GM12872 (cell line): ENCODE results near the gene SLC22A31.

Experiments used
- TF ChIP-seq, protein P1 (sequence below): IDR thresholded peaks from 3 replicates; pipeline ENCODE4 v1.5.1; 2011; ENCODE audit warnings: low read depth, mild to moderate bottlenecking, low read length, moderate library complexity; ENCODE audit not compliant: insufficient read depth

SLC22A31 gene

DNA sequence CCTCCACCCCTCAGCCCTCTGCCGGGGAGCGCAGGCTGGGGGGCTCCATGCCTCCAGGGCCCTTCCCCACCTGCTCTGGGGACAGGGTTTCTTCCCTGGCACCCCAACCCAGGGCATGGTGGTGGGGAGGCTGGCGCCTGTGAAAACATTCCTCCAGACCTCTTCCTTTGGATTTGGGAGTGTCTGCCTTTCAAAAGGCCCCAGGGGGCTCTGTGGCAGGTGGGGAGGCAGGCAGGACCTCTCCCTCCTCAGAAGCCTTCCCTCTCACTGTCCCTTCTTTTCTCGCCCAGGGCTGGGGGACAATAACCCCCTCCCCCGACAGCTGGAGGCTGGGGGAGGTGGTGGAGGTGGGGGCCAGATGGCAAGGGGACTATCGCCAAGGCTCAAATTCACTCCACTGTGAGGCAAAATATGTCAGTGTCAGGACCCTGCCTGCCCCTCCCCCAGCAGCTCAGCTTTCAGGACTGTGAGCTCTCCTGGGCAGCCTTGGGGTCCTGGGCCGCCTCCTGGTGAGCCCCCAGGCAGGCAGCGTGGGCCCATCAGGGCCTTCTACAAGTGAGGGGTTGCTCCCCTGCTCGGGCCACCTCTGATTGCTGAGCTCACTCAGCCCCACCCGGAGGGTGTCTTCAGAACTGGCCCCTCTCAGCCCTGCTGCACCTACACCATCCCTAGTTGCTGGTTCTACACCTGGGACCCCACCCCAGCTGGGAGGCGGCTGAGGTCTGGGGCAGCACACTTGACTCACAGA, 27.0 kb downstream of the SLC22A31 start:
- TF ChIP-seq, protein P1, sequence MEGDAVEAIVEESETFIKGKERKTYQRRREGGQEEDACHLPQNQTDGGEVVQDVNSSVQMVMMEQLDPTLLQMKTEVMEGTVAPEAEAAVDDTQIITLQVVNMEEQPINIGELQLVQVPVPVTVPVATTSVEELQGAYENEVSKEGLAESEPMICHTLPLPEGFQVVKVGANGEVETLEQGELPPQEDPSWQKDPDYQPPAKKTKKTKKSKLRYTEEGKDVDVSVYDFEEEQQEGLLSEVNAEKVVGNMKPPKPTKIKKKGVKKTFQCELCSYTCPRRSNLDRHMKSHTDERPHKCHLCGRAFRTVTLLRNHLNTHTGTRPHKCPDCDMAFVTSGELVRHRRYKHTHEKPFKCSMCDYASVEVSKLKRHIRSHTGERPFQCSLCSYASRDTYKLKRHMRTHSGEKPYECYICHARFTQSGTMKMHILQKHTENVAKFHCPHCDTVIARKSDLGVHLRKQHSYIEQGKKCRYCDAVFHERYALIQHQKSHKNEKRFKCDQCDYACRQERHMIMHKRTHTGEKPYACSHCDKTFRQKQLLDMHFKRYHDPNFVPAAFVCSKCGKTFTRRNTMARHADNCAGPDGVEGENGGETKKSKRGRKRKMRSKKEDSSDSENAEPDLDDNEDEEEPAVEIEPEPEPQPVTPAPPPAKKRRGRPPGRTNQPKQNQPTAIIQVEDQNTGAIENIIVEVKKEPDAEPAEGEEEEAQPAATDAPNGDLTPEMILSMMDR = no peak

DNA sequence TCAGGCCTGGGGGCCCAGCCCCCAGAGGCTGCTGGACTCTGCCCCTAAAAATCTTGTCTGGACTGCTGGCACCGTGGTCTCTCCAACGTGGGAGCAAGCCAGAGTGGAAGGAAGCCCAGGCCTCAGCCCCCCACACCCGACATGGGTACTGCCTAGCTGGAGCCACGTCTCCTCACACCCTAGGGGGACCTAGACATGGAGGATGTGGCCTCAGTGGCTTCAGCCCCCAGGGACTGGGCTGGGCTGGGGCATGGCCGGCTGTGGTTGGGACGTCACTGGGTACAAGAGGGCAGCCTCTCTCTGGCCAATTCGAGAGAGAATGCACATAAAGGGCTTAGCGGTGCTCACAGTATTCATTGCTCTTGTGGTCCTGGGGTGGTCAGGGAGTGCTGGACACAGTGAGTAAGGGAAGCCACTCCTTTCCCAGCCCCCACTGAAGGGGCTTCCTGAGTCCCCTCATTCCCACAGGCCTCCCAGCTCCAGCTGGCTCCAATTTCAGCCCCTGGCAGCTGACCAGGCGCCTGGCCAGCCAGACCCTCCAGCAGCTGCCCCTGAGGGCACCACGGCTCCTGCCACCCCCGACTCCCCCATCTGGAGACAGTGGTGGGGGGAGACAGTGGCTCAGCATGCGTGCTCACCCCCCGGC, 27.7 kb downstream of the SLC22A31 start:
- TF ChIP-seq, protein P1 = no peak

DNA sequence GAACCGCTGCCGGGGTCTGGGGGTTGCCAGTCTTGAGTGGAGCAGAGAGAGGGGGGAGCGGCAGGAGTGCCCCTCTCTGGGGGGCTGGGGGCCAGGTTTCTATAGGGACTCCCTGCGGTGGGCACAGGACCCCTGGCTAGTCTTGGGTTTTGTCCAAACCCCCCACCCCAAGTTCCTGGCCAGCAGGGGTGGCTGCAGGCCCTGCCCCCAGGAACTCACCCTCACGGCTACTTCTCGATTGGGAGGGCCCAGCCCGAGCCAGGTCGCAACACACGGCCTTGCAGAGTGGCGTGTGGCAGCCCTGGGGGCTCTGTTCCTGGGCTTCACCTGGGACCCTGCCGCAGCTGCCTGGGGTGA, 28.2 kb downstream of the SLC22A31 start:
- TF ChIP-seq, protein P1 = no peak

DNA sequence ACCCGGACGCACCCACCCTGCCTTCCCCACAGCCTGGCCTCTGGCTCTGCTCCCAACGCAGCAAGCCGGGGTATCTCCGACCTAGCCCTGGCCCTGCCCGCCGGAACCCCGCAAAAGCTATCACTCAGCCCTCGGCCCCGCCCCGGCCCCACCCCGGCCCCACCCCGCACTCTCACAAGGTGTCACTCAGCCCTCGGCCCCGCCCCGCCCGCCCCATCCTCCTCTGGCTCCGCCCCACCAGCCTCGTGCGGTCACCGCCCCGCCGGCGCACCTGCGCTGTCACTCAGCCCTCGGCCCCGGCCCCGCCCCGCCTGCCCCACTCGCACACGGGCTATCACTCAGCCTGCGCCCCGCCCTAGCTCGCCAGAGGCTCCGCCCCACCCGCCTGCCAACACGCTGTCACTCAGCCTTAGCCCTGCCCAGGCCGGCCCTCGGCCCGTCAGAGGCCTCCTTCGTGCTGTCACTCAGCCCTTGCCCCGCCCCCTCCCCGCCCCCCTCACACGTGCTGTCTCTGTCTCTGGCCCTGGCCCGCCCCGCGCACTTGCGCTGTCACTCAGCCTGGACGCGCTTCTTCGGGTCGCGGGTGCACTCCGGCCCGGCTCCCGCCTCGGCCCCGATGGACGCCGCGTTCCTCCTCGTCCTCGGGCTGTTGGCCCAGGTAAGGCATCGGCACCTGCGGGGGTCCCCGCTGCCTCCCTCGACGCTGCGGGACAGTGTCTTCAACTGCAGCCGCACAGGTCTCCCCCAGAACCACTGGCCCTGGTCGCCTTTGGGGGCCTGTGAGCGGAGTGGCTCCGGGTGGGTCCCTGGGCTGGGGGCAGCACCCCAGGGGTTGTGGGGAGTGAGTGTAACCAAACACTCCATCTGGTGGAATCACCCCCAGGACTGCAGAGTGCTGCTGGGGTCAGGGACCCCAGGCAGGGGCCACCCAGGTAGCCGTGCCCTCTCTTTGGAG, 28.8 kb downstream of the SLC22A31 start, which contains the start of gene CDH15:
CDH15 (plus strand) TSS at position 533 of the 955 bp plus-strand sequence; CDS start at position 617, 84 bp downstream.
- TF ChIP-seq, protein P1 = no peak

DNA sequence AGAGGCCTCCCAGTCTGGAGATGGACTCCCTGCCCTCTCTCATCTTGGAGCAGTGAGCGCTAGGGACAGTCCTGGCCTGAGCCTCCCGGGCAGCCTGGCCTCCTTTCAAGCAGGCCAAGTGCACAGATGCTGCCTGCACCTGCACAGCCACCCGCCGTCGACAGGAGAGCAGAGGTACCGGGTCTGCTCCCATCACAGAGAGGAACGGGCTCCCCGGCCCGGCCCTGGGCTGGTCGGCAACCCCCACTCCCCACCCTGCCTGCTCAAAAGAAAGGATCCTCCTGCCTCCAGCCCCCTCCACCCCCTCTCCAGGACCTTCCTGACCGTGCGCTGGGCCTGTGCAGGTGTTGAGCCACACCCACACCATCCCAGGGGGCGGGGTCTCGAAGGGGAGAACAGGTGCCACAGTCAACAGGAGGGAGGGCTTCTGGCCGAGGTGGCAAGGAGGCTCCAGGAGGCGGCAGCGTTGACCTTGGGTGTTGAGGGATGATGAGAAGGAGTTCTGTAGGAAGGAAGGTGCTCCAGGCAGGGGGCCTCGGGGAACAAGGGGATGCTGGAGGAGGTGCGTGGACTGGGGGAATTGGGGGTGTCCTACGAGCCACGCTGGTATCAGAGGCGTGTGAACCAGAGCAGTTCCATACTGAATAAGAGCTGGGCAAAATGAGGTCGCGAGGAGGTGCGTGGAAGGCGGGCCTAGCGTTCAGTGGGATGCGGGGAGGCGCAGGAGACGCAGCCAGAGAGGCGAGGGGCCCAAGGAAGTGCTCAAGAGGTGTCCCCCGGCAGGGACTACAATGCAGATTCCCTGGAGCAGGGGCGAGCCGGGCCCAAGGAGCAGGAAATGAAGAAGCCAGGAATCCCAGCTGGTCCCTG, 29.8 kb downstream of the SLC22A31 start:
- TF ChIP-seq, protein P1 = 0 out of 3 replicates have a peak, but pooled peaks have one; percentile 4

DNA sequence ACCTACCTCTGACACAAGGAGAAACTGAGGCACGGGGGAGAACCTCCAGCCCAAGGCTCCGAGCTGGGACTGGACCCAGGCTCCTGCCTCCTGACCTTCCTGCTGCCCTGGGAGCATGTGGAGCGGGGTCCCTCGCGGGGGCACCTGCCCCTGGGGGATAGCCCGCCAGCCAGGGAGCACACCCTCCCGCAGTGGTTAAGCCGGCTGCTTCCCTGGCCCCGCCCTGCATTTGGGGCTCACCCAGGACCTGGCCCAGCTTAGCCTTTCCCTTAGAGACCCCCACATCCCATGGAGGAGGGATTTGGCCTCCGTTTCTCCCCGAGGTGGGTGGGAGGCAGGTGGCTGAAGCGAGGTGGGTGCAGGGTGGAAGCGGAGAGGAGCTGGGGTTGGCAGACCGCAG, 30.6 kb downstream of the SLC22A31 start:
- TF ChIP-seq, protein P1 = no peak
